ENCODE results near the gene FOXL2NB. TPM values are rescaled to one million over a fixed set of nuclear protein-coding genes. Genes with fewer than 3 reads are reported as not detected.

Gene FOXL2NB
- total and polyA plus RNA-seq, 9 donors, result 0.05 to 0.13 (median 0.08) TPM; not detected in 5

DNA sequence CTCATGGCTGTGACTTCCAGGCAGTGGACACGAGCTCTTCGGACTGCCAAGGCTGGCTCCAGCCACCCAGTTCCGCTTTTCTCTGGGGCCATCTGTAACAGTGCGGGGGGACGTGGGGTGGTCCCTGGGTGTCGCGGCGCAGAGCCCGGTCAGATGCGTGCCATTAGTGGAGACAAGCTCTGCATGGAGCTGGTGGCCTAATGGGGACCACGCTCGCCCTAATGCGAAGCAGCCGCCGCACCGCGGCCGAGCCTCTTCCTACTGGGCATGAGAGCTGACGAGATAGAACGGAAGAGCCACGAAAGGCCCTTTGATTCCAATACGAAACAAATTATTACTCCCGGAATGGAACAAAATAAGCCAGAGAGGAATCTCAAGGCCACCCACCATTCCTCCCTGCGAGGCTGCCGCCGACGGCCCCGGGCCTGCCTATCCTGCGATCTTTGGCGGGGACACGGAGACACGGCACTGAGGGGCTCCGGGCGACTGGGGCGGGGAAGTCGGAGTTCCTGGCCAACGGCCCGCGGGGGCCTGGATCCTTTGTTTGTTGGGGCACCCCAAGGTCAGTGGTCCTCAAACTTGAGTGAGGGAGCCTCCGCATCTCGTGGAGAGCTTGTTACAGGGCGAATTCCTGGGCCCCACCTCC is 18.2 kb upstream of the FOXL2NB start:
- Histone ChIP-seq H3K36me3 (ENCODE audit: control insufficient read depth, insufficient read depth, low read length) (no peaks in the 10 kb centered on the region), H3K4me3 (ENCODE audit: low read length) (no peak overlapping the region), H3K27ac (ENCODE audit: low read length) (no peak overlapping the region), H3K4me1 (ENCODE audit: control insufficient read depth, insufficient read depth, low read length) (no peaks in the 10 kb centered on the region), H3K9me3 (replicated peaks; ENCODE audit: control insufficient read depth, low read depth, low read length) (no peaks in the 10 kb centered on the region), H3K27me3 (ENCODE audit: control insufficient read depth, insufficient read depth, low read length) (peaks cover 11% of the 10 kb centered on the region)
- no peak for DNase-seq
- WGBS (ENCODE audit: insufficient coverage), result 91% methylated on average over 42 of the region's 42 CpGs

- Histone ChIP-seq H3K27ac (ENCODE audit: low read length) (no peak overlapping the region), H3K4me3 (ENCODE audit: low read length) (no peak overlapping the region), H3K4me1 (ENCODE audit: control insufficient read depth, insufficient read depth, low read length) (peaks cover 23% of the 10 kb centered on the region), H3K9me3 (replicated peaks; ENCODE audit: control insufficient read depth, low read depth, low read length) (no peaks in the 10 kb centered on the region), H3K27me3 (ENCODE audit: control insufficient read depth, insufficient read depth, low read length) (peaks cover 51% of the 10 kb centered on the region), H3K36me3 (ENCODE audit: control insufficient read depth, insufficient read depth, low read length) (no peaks in the 10 kb centered on the region)
- DNase-seq, result no peak
- WGBS (ENCODE audit: insufficient coverage), result 17% methylated on average over 1 of the region's 4 CpGs
Observed at GRCh38 chr3:138933068-138933668, 13.8 kb upstream of the FOXL2NB start.

DNA sequence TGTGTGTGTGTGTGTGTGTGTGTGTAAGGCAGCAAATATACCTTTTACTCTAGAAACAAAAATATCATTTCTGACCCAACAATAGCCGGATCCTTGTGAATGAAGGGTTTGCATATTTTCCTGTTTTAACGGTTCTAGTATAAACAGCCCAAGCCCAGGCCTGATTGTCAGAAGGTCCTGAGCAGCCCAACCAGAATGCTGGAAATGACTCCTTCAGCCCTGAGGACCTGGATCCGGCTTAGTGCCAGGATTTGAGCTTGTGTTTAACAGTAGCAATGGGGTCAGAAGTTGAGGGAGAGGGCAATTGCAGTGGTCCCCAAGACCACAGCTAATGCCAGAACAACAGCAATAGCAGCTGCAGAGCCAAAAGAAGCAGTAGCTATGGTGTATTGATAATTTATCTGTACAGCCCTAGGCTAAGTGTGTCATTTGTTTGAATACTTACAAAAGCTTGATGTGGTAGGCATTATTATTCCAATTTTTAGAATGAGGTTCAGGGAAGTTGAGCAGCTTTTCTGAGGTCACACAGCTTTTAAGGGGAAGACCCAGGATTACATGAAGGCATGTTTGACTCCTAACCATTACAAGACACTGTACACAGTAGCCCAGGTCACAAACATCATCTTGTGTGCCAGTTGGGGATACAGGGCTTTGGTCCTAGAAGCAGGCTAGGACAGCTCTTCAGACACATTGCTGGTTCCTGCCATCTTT is 12.9 kb upstream of the FOXL2NB start:
- no peak for DNase-seq
- no peak overlapping the region for H3K4me3 ChIP-seq (ENCODE audit: low read length)
- H3K9me3 ChIP-seq (replicated peaks; ENCODE audit: control insufficient read depth, low read depth, low read length), result no peaks in the 10 kb centered on the region
- H3K36me3 ChIP-seq (ENCODE audit: control insufficient read depth, insufficient read depth, low read length), result no peaks in the 10 kb centered on the region
- H3K4me1 ChIP-seq (ENCODE audit: control insufficient read depth, insufficient read depth, low read length), result peaks cover 33% of the 10 kb centered on the region
- H3K27me3 ChIP-seq (ENCODE audit: control insufficient read depth, insufficient read depth, low read length), result peaks cover 60% of the 10 kb centered on the region
- 59% methylated on average over 3 of the region's 3 CpGs for WGBS (ENCODE audit: insufficient coverage)
- H3K27ac ChIP-seq (ENCODE audit: low read length), result no peak overlapping the region

GRCh38 chr3:138935505-138935862 is 11.5 kb upstream of the FOXL2NB start:
- H3K9me3 ChIP-seq (replicated peaks; ENCODE audit: control insufficient read depth, low read depth, low read length), result no peaks in the 10 kb centered on the region
- H3K27ac ChIP-seq (ENCODE audit: low read length), result no peak overlapping the region
- H3K4me3 ChIP-seq (ENCODE audit: low read length), result no peak overlapping the region
- DNase-seq, result no peak
- peaks cover 74% of the 10 kb centered on the region for H3K27me3 ChIP-seq (ENCODE audit: control insufficient read depth, insufficient read depth, low read length)
- H3K4me1 ChIP-seq (ENCODE audit: control insufficient read depth, insufficient read depth, low read length), result peaks cover 42% of the 10 kb centered on the region
- no peaks in the 10 kb centered on the region for H3K36me3 ChIP-seq (ENCODE audit: control insufficient read depth, insufficient read depth, low read length)
- 16% methylated on average over 3 of the region's 7 CpGs for WGBS (ENCODE audit: insufficient coverage)

- no peak for DNase-seq
- H3K4me3 ChIP-seq (ENCODE audit: low read length), result peak overlapping the region; percentile 40
- H3K9me3 ChIP-seq (replicated peaks; ENCODE audit: control insufficient read depth, low read depth, low read length), result no peaks in the 10 kb centered on the region
- H3K27ac ChIP-seq (ENCODE audit: low read length), result no peak overlapping the region
- no peaks in the 10 kb centered on the region for H3K36me3 ChIP-seq (ENCODE audit: control insufficient read depth, insufficient read depth, low read length)
- 1% methylated on average over 58 of the region's 58 CpGs for WGBS (ENCODE audit: insufficient coverage)
- peaks cover 42% of the 10 kb centered on the region for H3K4me1 ChIP-seq (ENCODE audit: control insufficient read depth, insufficient read depth, low read length)
- peaks cover 78% of the 10 kb centered on the region for H3K27me3 ChIP-seq (ENCODE audit: control insufficient read depth, insufficient read depth, low read length)
Observed at GRCh38 chr3:138935863-138936740, 10.9 kb upstream of the FOXL2NB start.

DNA sequence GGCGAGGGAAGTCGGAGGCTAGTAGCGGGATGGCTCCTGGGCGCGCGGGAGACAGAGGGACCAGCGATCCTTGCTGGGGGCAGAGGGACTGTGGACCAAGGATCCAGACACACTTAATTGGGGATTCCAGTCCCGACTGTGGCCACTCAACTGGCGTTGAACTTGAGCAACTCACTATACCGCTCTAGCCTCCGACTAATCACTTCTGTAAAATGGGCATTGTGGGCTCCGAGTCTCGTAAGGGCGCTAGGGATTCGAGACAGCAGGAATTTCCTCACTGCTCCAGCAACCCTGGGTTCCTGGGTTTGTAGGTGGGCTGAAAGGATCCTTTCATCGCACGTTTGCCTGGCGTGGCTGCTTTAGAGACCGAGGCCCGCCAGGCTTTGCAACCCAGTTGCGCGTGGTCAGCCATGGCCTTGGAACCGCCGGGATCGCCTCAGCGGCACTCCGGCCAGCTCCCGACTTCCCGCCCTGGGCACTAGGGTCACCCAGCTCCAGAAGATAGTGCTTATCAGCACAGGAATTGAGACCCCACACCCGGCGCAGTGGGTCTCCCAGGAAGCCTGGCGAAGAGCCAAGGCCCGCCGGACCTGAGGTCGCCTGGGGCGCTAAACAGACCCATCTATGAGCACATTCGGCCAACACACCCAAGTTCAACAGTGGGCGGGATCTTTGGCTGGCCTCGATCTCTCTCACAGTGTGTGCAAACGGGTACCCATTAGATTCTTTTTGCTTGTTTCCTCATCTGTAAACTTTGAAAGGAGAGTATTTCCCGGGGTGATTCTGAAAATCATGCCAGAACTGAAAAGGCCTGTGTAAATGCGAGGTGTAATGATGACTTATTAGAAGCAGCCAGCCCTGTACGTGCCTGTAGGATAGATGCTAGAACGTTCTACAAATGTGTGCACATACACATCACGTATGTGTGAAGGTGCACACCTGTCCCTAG is 10.0 kb upstream of the FOXL2NB start:
- Histone ChIP-seq H3K27ac (ENCODE audit: low read length) (no peak overlapping the region), H3K4me3 (ENCODE audit: low read length) (no peak overlapping the region), H3K4me1 (ENCODE audit: control insufficient read depth, insufficient read depth, low read length) (peaks cover 42% of the 10 kb centered on the region), H3K9me3 (replicated peaks; ENCODE audit: control insufficient read depth, low read depth, low read length) (no peaks in the 10 kb centered on the region), H3K27me3 (ENCODE audit: control insufficient read depth, insufficient read depth, low read length) (peaks cover 86% of the 10 kb centered on the region), H3K36me3 (ENCODE audit: control insufficient read depth, insufficient read depth, low read length) (no peaks in the 10 kb centered on the region)
- no peak for DNase-seq
- 3% methylated on average over 35 of the region's 45 CpGs for WGBS (ENCODE audit: insufficient coverage)

GRCh38 chr3:138937690-138938055 is 9.3 kb upstream of the FOXL2NB start:
- no peaks in the 10 kb centered on the region for H3K9me3 ChIP-seq (replicated peaks; ENCODE audit: control insufficient read depth, low read depth, low read length)
- peaks cover 42% of the 10 kb centered on the region for H3K4me1 ChIP-seq (ENCODE audit: control insufficient read depth, insufficient read depth, low read length)
- no peak for DNase-seq
- WGBS (ENCODE audit: insufficient coverage), result 3% methylated on average over 15 of the region's 29 CpGs
- no peak overlapping the region for H3K27ac ChIP-seq (ENCODE audit: low read length)
- peaks cover 90% of the 10 kb centered on the region for H3K27me3 ChIP-seq (ENCODE audit: control insufficient read depth, insufficient read depth, low read length)
- H3K36me3 ChIP-seq (ENCODE audit: control insufficient read depth, insufficient read depth, low read length), result no peaks in the 10 kb centered on the region
- no peak overlapping the region for H3K4me3 ChIP-seq (ENCODE audit: low read length)

- H3K36me3 ChIP-seq (ENCODE audit: control insufficient read depth, insufficient read depth, low read length), result no peaks in the 10 kb centered on the region
- H3K27ac ChIP-seq (ENCODE audit: low read length), result no peak overlapping the region
- H3K27me3 ChIP-seq (ENCODE audit: control insufficient read depth, insufficient read depth, low read length), result peaks cover 91% of the 10 kb centered on the region
- no peak overlapping the region for H3K4me3 ChIP-seq (ENCODE audit: low read length)
- H3K9me3 ChIP-seq (replicated peaks; ENCODE audit: control insufficient read depth, low read depth, low read length), result no peaks in the 10 kb centered on the region
- peaks cover 42% of the 10 kb centered on the region for H3K4me1 ChIP-seq (ENCODE audit: control insufficient read depth, insufficient read depth, low read length)
- under 1% methylated on average over 45 of the region's 48 CpGs for WGBS (ENCODE audit: insufficient coverage)
- DNase-seq, result no peak
Observed at GRCh38 chr3:138938056-138938876, 8.8 kb upstream of the FOXL2NB start.

Measured in muscle of leg (tissue), 11 donors.